ENCODE measurements around the gene PLCG2.

DNA sequence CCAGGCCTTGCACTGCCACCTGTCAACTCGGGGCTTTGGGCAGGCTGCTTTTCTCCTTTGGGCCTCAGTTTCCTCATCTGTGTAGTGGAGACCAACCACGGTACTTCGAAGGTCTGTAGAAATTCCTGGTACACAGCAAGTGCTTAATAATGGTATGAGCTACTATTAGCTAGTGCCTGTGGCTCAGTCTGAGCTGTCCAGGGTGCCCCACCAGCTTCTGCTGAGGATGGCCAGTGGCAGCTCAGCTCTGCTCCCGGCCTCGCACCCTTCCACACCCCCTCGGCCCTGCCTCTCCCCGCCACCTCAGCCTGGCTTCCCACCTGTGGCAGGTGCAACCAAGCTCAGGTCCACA is 26.2 kb upstream of the PLCG2 start:
- TF ChIP-seq EZH2 (IDR thresholded peaks at IDR 0.05; ENCODE audit: low read length, unreplicated experiment) (no peak), EZH2phosphoT487 (IDR thresholded peaks at IDR 0.05; ENCODE audit: borderline replicate concordance, low read length) (no peak)
- TF ChIP-seq, protein P1, sequence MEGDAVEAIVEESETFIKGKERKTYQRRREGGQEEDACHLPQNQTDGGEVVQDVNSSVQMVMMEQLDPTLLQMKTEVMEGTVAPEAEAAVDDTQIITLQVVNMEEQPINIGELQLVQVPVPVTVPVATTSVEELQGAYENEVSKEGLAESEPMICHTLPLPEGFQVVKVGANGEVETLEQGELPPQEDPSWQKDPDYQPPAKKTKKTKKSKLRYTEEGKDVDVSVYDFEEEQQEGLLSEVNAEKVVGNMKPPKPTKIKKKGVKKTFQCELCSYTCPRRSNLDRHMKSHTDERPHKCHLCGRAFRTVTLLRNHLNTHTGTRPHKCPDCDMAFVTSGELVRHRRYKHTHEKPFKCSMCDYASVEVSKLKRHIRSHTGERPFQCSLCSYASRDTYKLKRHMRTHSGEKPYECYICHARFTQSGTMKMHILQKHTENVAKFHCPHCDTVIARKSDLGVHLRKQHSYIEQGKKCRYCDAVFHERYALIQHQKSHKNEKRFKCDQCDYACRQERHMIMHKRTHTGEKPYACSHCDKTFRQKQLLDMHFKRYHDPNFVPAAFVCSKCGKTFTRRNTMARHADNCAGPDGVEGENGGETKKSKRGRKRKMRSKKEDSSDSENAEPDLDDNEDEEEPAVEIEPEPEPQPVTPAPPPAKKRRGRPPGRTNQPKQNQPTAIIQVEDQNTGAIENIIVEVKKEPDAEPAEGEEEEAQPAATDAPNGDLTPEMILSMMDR (conservative IDR thresholded peaks at IDR 0.05; ENCODE audit: low read depth, low read length) = no peak
